Measurements from ENCODE around the gene IFI27.
A peak's percentile ranks its signal among the peaks of the same experiment; 100 is the strongest.
"Not testable (repeated sequence)": the region's sequence is repeated elsewhere in the genome, so short reads cannot be mapped to it uniquely, and the experiment has no call there.

IFI27 gene

GRCh38 chr14:94110552-94111181 lies at the start of gene IFI27:
Gene IFI27 (plus strand): TSS chr14:94110736.
- DNase-seq (ENCODE audit: insufficient read length, low spot score): no peak
- FAIRE-seq: no peak

- no peak for FAIRE-seq
Measured at GRCh38 chr14:94062344-94062940, 48.1 kb upstream of the IFI27 start.

GRCh38 chr14:94066089-94066676 lies 44.4 kb upstream of the IFI27 start:
- no peak for FAIRE-seq

More at GRCh38 chr14:94062344-94062940, 48.1 kb upstream of the IFI27 start:
- no peak for DNase-seq (ENCODE audit: insufficient read length, low spot score)

GRCh38 chr14:94072076-94072475 lies 38.5 kb upstream of the IFI27 start:
- DNase-seq (ENCODE audit: insufficient read length, low spot score): not testable (repeated sequence)

More at GRCh38 chr14:94066089-94066676, 44.4 kb upstream of the IFI27 start:
- no peak for DNase-seq (ENCODE audit: insufficient read length, low spot score)

GRCh38 chr14:94074534-94074933 lies 36.0 kb upstream of the IFI27 start:
- FAIRE-seq: no peak
- DNase-seq (ENCODE audit: insufficient read length, low spot score): no peak

More at GRCh38 chr14:94072076-94072475, 38.5 kb upstream of the IFI27 start:
- not testable (repeated sequence) for FAIRE-seq

- FAIRE-seq (no peak), DNase-seq (ENCODE audit: insufficient read length, low spot score) (no peak)
Measured at GRCh38 chr14:94075008-94075407, 35.5 kb upstream of the IFI27 start.

- DNase-seq (ENCODE audit: insufficient read length, low spot score) (no peak), FAIRE-seq (no peak)
Measured at GRCh38 chr14:94077111-94077821, 33.3 kb upstream of the IFI27 start.

GRCh38 chr14:94077823-94078222 lies 32.7 kb upstream of the IFI27 start:
- no peak for DNase-seq (ENCODE audit: insufficient read length, low spot score)
- no peak for FAIRE-seq

- FAIRE-seq (peak; percentile 53), DNase-seq (ENCODE audit: insufficient read length, low spot score) (no peak)
Measured at GRCh38 chr14:94079891-94080620, 30.5 kb upstream of the IFI27 start.

GRCh38 chr14:94080621-94081385 lies 29.7 kb upstream of the IFI27 start, which contains the start of the genes DDX24 and IFI27L1:
Gene DDX24 (minus strand): TSS chr14:94081202. CDS start chr14:94079742, 1,460 bp downstream.
Gene IFI27L1 (plus strand): TSS chr14:94081310. CDS start chr14:94096938, 15,628 bp downstream.
- peak; percentile 92 for FAIRE-seq
- peak; percentile 88 for DNase-seq (ENCODE audit: insufficient read length, low spot score)

GRCh38 chr14:94081386-94081820 lies 29.1 kb upstream of the IFI27 start:
- no peak for DNase-seq (ENCODE audit: insufficient read length, low spot score)
- no peak for FAIRE-seq

- no peak for DNase-seq (ENCODE audit: insufficient read length, low spot score)
- FAIRE-seq: peak; percentile 40
Measured at GRCh38 chr14:94087891-94088290, 22.6 kb upstream of the IFI27 start.

GRCh38 chr14:94088516-94088915 lies 22.0 kb upstream of the IFI27 start:
- no peak for FAIRE-seq
- DNase-seq (ENCODE audit: insufficient read length, low spot score): no peak

- DNase-seq (ENCODE audit: insufficient read length, low spot score): no peak
- no peak for FAIRE-seq
Measured at GRCh38 chr14:94089479-94089878, 21.1 kb upstream of the IFI27 start.

GRCh38 chr14:94093418-94093817 lies 17.1 kb upstream of the IFI27 start:
- DNase-seq (ENCODE audit: insufficient read length, low spot score) (no peak), FAIRE-seq (no peak)

GRCh38 chr14:94097091-94097490 lies 13.4 kb upstream of the IFI27 start:
- FAIRE-seq (no peak), DNase-seq (ENCODE audit: insufficient read length, low spot score) (no peak)

GRCh38 chr14:94098326-94098992 lies 12.1 kb upstream of the IFI27 start:
- no peak for DNase-seq (ENCODE audit: insufficient read length, low spot score)
- FAIRE-seq: no peak

- no peak for FAIRE-seq
- DNase-seq (ENCODE audit: insufficient read length, low spot score): no peak
Measured at GRCh38 chr14:94099006-94099405, 11.5 kb upstream of the IFI27 start.

- no peak for DNase-seq (ENCODE audit: insufficient read length, low spot score)
- no peak for FAIRE-seq
Measured at GRCh38 chr14:94100847-94101246, 9.7 kb upstream of the IFI27 start.
